ENCODE results near the gene DNAI2.

The DNAI2 gene

GRCh38 chr17:74271901-74272561 lies 2.0 kb upstream of the DNAI2 start:
- H3K9me3 ChIP-seq (ENCODE audit: insufficient read depth, low read depth, low read length): no peaks in the 10 kb centered on the region
- H3K36me3 ChIP-seq (ENCODE audit: insufficient read depth, low read length): no peaks in the 10 kb centered on the region
- no peaks in the 10 kb centered on the region for H4K20me1 ChIP-seq (ENCODE audit: insufficient read depth, low read length, poor library complexity, severe bottlenecking)
- H3K9ac ChIP-seq (ENCODE audit: low read depth, low read length, poor library complexity, severe bottlenecking): no peak overlapping the region
- no peak overlapping the region for H3K4me2 ChIP-seq (ENCODE audit: low read depth, low read length, poor library complexity, severe bottlenecking)
- no peaks in the 10 kb centered on the region for H3K79me2 ChIP-seq (ENCODE audit: insufficient read depth, low read length)
- TF ChIP-seq CTCF (conservative IDR thresholded peaks at IDR 0.05; ENCODE audit: low read length) (no peak), EZH2phosphoT487 (IDR thresholded peaks at IDR 0.05; ENCODE audit: borderline replicate concordance) (no peak)
- no peaks in the 10 kb centered on the region for H3K4me1 ChIP-seq (ENCODE audit: insufficient read depth, low read length, poor library complexity, severe bottlenecking)
- no peaks in the 10 kb centered on the region for H3K9me2 ChIP-seq (replicated peaks; ENCODE audit: low read depth, low read length)
- no peak overlapping the region for H3K4me3 ChIP-seq (ENCODE audit: low read length, poor library complexity, severe bottlenecking)
- no peaks in the 10 kb centered on the region for H3F3A ChIP-seq (ENCODE audit: low read depth)
- H2AFZ ChIP-seq (ENCODE audit: low read length): no peak overlapping the region
- H3K27me3 ChIP-seq (ENCODE audit: insufficient read depth, low read length, poor library complexity, severe bottlenecking): peaks cover 32% of the 10 kb centered on the region

DNA sequence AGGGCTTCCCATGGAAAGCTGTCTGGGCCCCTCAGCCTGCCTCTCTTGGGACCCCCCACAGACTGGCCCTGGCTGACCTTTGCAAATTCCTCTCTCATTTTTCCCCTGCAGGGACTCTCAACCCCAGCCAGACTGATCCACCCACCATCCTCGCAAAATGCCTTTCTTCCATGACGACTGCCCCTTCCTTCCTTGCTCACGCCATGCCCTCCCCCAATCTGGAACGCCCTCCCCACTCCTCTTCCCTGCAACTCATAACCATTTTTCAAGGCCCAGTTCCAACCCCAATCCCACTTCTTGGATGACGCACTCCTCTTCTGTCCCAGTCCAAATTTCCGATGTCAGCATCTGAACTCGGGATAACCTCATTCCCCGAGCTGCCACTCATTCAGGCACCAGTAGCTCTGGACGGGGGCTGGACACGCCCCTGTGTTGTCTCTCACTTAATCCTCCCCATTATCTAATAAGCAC lies 1.3 kb upstream of the DNAI2 start:
- H3K4me2 ChIP-seq (ENCODE audit: low read depth, low read length, poor library complexity, severe bottlenecking): no peak overlapping the region
- H3K4me3 ChIP-seq (ENCODE audit: low read length, poor library complexity, severe bottlenecking): no peak overlapping the region
- H3K9me2 ChIP-seq (replicated peaks; ENCODE audit: low read depth, low read length): no peaks in the 10 kb centered on the region
- H3K36me3 ChIP-seq (ENCODE audit: insufficient read depth, low read length): no peaks in the 10 kb centered on the region
- peaks cover 39% of the 10 kb centered on the region for H3K27me3 ChIP-seq (ENCODE audit: insufficient read depth, low read length, poor library complexity, severe bottlenecking)
- no peaks in the 10 kb centered on the region for H4K20me1 ChIP-seq (ENCODE audit: insufficient read depth, low read length, poor library complexity, severe bottlenecking)
- H3K9ac ChIP-seq (ENCODE audit: low read depth, low read length, poor library complexity, severe bottlenecking): no peak overlapping the region
- TF ChIP-seq CTCF (conservative IDR thresholded peaks at IDR 0.05; ENCODE audit: low read length) (no peak), EZH2phosphoT487 (IDR thresholded peaks at IDR 0.05; ENCODE audit: borderline replicate concordance) (no peak)
- H2AFZ ChIP-seq (ENCODE audit: low read length): no peak overlapping the region
- no peaks in the 10 kb centered on the region for H3K9me3 ChIP-seq (ENCODE audit: insufficient read depth, low read depth, low read length)
- no peaks in the 10 kb centered on the region for H3K4me1 ChIP-seq (ENCODE audit: insufficient read depth, low read length, poor library complexity, severe bottlenecking)
- H3K79me2 ChIP-seq (ENCODE audit: insufficient read depth, low read length): no peaks in the 10 kb centered on the region
- no peaks in the 10 kb centered on the region for H3F3A ChIP-seq (ENCODE audit: low read depth)

- TF ChIP-seq CTCF (conservative IDR thresholded peaks at IDR 0.05; ENCODE audit: low read length) (no peak), EZH2phosphoT487 (IDR thresholded peaks at IDR 0.05; ENCODE audit: borderline replicate concordance) (no peak)
- no peak overlapping the region for H3K4me3 ChIP-seq (ENCODE audit: low read length, poor library complexity, severe bottlenecking)
- no peaks in the 10 kb centered on the region for H3K9me2 ChIP-seq (replicated peaks; ENCODE audit: low read depth, low read length)
- no peak overlapping the region for H3K9ac ChIP-seq (ENCODE audit: low read depth, low read length, poor library complexity, severe bottlenecking)
- H3K79me2 ChIP-seq (ENCODE audit: insufficient read depth, low read length): no peaks in the 10 kb centered on the region
- no peaks in the 10 kb centered on the region for H3K36me3 ChIP-seq (ENCODE audit: insufficient read depth, low read length)
- H3F3A ChIP-seq (ENCODE audit: low read depth): no peaks in the 10 kb centered on the region
- H3K4me1 ChIP-seq (ENCODE audit: insufficient read depth, low read length, poor library complexity, severe bottlenecking): no peaks in the 10 kb centered on the region
- no peaks in the 10 kb centered on the region for H3K9me3 ChIP-seq (ENCODE audit: insufficient read depth, low read depth, low read length)
- no peak overlapping the region for H2AFZ ChIP-seq (ENCODE audit: low read length)
- H3K4me2 ChIP-seq (ENCODE audit: low read depth, low read length, poor library complexity, severe bottlenecking): no peak overlapping the region
- H3K27me3 ChIP-seq (ENCODE audit: insufficient read depth, low read length, poor library complexity, severe bottlenecking): peaks cover 41% of the 10 kb centered on the region
- H4K20me1 ChIP-seq (ENCODE audit: insufficient read depth, low read length, poor library complexity, severe bottlenecking): no peaks in the 10 kb centered on the region
Measured at GRCh38 chr17:74274709-74275340, 791 bp downstream of the DNAI2 start.

Measured in Loucy (cell line).